NCI-H526 treated with DMSO at 0.1 percent for 48 hours (cell line): ENCODE results near the gene CDK5RAP2.
A peak's percentile ranks its signal among the peaks of the same experiment; 100 is the strongest.
"Not testable (repeated sequence)": the region's sequence is repeated elsewhere in the genome, so short reads cannot be mapped to it uniquely, and the experiment has no call there.

Experiments used
- DNase-seq: peaks from one replicate; lab custom pipeline; 2025; lab: John Stamatoyannopoulos, UW

CDK5RAP2 gene

DNA sequence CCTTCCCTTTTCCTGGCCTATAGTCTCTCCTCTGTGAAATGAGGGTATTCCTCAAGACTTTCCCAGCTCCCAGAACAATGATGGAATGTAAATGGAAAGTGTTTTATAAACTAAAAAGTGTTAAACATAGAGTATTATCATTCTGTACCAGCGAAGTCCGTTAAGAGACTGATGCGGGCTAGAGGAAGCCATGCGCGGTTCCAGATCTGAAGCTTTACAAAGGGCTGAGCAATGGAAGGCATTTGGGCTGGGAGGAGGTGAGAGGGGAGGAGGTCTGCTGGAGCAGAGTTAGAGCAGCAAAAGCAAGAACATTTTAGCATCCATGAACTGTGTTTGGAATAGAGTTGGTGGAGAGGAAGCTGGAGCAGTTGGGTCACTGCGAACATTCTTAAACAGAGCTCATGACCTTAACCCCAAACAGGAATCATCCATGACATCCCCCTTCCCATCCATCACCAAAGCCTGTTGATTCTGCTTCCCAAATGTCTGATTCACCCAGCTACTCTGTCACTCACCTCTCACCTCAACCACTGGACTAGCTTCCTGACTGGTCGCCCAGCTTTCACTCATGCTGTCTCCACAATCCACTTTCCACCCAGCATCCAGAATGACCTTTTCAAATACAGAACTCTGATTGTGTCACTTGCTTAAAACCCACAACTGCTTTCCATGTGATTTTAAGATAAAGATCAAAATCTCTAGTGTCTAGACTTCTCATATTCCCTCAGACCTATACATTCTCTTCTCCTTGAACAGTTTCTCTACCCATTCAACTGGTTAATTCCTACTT is 37.1 kb downstream of the CDK5RAP2 start:
- no peak for DNase-seq

DNA sequence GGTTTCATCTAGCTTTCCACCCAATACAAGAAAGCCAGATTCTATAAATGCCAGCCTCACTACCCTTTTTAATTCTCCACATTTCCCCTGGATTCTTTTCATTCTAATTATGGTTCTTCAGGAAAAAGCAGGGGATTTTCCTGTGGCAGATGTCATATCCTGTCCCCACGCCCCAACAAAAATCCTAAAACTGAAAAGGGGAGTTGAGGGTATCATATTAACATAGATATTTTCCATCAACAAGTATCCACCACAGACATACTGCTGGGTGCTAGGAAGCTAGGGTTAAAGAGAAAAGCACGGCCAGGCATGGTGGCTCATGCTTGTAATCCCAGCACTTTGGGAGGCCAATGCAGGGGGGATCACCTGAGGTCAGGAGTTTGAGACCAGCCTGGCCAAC is 38.0 kb downstream of the CDK5RAP2 start:
- no peak for DNase-seq

DNA sequence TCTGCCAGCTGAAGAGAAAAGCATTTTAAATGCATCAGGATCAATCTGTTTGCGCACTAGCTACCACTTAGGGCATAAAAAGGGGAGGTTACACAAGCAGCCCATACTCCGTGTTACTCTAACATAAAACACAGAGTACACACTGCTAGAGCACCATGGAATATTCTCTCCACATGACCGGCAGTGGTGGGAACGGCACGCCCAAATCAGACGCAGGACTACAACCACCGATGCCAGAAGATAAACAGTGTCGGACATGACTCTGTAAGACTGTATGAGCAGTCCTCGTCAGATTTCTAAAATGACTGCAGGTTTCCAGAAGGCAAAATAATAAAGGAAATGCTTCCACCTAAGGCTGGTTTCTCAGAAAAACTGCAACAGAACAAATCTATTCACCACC is 40.0 kb downstream of the CDK5RAP2 start:
- DNase-seq, result no peak

DNA sequence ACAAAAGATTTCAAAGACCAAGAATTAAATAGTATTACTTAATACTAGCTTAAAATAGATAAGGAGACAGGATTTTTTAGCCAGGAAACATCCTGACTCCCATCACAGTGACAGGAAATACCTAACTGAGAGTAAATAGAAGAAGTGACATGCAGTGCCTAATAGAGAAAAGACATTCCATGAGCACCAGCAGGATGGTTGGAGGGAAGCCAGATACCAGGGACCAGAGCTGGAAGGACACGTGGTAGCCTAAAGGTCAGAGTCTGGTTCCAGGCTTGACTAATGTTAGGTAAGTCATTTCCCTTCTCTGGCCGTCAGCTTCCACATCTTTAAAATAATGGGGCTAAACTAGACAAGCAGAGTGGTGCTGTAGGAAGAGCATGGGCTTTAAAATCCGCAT is 41.6 kb downstream of the CDK5RAP2 start:
- DNase-seq, result no peak

DNA sequence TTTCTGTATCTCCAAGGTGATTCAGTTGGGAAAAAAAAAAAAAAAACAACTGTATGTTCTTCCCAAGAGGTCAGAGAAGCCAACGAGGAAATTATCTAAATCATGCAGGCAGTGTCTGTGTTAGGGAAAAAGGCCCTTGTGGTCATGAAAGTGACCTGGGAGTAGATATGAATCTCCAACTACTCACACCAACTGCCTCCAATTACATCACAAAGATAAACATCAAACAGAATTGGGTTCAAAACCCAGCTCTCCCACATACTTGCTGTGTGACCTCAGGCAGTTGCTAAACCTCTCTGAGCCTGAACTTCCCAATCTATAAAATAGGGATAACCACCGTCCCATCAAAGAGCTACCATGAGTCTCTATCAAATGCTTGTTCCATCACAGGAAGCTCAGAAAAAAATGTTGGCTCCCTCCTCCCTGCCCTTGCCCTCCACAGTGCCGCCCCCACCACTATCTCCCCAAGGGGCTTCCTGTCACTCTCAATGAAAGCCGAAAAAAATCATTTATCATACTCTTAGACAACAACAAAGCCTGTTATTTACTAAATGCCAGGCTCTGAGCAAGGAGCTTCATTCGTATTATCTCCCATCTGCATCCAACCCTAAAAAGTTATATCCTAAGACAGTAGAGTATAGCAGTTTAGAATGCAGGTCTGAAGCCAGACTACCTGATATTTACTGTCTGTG is 42.9 kb downstream of the CDK5RAP2 start:
- DNase-seq, result no peak

DNA sequence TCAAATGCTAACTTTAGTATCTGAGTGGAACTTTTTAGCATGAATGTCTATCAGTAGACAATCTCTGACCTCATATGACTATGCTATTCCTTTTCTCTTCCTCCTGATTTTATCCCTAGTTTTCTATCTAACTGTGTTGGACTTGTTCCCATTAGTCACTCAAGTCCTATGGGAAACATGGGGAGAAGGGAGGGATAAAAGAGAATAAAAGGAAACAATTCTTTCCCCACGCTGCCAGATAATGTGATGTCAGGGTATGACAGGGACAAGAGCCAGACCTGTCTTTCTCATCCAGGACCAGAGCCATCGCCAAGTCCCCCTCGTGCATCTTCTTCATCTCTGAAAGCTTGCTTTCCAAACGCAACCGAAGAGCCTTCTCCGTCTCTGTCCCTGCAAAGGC is 43.9 kb downstream of the CDK5RAP2 start:
- no peak for DNase-seq

DNA sequence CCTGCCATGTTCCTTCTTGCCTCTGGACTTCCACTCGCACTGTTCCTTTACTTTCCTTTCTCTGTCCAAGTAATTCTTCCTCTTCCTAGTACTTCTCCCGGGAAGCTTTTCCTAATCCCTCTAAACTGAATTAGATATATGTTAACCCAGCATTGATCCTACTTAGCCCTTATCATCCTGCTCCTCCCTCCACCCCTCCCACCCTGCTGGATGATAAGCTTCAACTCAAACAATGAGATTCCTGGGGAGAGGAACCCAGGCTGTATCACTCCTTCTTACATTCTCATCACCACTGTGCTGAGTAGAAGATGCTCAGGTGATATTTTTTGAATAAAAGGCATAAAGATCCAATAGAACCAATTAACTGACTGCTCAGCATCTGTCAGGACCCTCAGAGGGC is 45.7 kb downstream of the CDK5RAP2 start:
- no peak for DNase-seq

DNA sequence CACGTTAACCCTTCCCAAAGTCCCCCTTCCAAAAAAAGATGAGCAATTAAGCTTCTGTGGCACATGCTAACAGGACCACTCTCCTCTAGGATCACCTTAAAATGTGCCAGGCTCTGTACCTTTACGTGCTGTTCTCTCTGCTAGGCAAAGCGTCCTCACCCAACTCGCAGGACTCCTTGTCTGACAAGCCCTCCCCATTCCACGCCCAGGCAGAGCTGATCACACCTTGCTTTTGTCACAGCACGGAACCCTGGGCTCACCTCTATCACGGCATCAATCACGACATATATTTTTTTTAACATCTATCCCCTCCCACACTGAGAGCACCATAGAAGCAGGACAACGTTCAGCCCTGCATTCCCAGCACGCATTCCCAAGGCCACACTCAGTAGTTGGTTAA is 47.1 kb downstream of the CDK5RAP2 start:
- DNase-seq, result no peak

DNA sequence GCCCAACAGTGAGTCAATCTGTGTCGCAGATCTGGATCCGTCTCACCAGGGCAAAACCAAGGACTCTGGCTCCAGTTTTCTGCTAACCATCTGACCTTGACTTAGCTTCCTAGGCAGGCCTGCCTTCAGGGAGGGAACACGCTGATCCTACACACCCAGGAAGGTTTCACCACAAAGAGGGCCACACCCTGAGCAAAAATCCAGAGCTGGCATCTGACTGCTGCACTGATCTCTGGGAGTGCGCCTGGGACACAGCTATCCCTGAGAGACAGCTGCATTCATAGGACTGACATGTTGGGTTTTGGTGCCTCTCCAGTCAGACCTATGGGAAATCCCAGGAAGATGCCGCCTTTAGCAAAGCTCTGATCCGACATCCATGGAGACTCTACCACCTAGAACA is 47.5 kb downstream of the CDK5RAP2 start:
- DNase-seq, result no peak

DNA sequence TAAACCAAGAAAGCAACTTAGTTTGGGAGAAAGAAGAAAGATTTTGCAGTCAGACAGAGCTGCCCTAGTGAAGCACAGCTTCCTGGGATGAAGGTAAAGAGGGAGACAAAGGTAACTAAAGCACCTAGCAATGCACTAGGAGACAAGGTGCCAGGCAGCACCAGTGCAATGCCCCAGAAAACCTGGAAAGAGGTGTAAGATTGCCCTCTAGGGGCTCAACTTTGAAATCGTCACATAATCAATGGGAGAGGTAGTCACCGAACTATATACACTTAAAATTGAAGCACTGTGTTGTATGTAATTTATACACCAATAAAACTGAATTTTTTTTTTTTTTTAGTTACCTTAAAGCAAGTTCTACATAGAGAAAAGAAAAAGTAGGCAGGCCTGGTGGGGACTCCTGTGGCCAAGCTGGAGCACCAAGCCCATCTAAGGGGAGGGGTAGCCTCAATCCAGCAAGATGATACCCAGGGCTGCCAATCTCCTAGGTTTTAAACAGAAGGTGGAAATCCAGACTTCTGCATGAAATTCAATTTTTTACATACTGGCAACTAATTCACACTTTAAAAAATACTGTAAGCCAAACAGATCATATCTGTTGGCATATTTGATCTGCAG is 48.2 kb downstream of the CDK5RAP2 start:
- DNase-seq, result peak; percentile 2

DNA sequence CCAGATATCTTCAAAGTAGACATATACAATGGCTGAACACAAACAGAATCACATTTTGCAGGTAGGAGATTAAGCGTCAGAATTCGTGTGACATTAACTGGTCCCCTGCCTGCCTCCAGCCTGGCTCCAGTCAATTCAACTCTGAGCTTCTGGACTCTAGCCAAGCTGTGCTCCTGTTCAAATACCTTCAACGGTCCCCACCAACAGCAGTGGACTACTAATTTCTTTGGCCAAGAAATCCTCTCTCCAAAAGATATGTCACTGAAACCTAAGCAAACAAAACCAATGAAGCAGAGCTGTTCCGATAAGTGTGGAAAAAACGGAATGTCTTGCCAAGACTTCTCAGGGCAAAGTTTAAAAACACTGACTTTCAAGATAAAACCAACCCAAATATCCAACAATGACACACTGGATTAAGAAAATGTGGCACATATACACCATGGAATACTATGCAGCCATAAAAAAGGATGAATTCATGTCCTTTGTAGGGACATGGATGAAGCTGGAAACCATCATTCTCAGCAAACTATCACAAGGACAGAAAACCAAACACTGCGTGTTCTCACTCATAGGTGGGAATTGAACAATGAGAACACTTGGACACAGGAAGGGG is 49.6 kb downstream of the CDK5RAP2 start:
- DNase-seq, result not testable (repeated sequence)

DNA sequence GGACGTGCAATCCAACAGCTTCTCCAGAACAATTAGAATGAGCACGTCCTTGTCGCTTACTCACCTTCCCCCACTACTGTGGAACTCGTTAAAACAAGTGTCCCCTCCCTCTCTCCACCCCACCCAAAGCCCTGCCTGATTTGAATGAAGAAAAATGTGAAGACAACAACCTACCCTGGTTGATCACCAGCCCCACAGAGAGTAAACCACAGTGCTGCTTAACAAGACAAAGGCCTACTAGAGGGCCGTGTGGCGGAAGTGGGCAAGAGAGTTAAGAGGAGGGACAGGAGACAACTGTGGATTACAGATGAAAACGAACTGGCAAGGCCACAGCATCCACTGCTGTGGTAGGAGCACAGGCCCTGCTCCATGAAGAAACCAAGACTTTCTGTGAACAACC is 51.1 kb downstream of the CDK5RAP2 start:
- DNase-seq, result no peak

DNA sequence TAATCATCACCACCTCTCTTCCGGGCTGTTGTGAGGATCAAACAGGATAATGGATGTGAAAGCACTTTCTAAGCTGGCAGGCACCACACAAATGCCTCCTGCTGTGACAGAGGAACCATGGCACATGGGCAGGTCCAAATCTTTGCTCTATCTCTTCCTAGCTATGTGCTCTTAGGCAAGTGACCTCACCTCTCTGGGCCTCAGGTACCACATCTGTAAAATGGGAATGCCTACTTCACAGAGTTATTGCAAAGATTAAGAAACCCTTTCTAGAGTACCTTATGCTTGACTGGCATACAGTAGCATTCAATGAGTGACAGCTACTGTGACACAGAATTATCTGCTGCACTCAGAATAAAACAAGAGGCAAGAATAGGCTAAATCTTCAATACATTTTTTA is 51.6 kb downstream of the CDK5RAP2 start:
- DNase-seq, result no peak

DNA sequence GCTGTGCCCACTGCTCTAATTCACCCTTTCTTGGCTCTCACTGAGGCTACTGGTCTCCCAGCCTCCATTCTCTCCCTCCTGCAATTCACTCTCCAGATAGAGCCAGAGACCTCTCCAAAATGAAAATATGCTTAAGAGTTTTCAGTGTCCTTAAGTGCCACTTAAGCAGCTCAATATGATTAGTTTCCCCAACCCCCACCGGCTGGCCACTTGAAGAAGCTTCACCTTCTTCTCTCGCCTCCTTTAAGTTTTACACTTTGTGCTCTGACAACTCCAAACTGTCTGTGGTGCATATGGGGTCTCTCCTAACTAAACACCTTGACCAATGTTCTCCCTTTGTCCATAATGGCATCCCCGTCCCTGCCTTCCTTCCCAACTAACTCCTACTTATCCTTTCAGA is 53.4 kb downstream of the CDK5RAP2 start:
- no peak for DNase-seq

DNA sequence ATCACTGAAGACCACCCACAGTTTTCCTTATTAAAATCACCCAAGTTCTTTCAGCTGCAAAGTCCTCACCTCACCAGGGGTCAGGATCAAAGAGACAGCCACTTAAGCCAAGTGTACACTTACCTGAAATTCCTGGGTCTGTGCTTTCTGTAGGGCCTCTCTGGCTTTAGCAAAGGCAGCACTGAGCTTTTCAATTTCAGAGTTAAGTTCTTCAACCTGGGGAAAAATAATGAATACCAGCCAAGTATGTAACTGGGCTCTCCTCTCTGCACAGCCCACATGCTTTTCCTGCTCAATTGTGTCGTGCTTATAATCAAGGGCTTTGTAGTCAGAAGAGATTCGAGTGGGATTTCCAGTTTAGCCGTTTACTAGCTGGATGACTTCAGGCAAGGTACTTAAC is 55.1 kb downstream of the CDK5RAP2 start:
- no peak for DNase-seq

DNA sequence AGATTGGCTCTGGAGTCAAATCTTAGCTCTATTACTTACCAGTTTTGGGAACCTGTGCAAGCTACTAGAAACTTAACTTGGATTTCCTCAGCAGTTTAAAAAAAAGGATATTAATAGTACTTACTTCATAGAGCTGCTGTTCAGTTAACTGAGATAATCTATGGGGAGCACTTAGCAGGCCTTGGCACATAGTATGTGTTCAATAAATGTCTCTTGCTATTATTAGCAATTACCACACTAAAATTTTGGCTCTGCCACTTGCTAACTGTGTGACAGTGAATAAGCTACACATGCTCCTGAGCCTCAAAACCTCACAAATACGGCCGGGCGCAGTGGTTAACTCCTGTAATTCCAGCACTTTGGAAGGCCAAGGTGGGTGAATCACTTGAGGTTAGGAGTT is 55.9 kb downstream of the CDK5RAP2 start:
- no peak for DNase-seq

DNA sequence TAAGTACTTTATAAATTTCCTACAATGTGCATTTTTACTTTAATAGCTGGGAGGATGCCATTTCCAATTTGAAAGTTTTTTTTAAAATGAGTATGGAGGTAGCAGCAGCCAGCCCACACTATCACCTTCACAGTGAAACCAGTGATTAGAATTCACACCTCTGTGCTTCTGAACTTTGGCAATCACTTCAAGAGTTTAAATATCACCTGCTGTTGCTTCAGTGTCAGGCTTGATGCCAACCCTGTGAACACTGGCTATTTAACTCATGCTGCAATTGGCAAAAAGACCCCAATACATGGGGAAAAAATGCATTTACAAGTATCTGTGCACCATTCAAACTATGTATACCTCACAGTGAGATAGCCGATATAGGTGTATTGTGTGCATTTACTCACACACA is 57.4 kb downstream of the CDK5RAP2 start:
- no peak for DNase-seq

DNA sequence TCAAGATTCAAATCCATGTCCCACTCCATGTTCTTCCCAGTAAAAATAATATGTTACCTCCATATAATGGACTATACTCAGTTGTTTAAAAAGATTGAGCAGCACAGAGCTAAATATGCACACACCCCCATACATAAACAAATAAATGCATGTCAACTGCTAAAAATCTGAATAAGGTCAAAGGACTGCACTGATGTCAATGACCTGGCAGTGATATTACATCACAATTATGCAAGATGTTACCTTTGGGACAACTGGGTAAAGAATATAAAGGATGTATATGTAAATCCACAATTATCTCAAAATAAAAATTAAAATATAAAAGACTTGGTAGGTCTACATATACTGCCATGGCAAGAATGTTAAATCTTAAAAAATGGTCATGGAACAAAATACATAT is 57.9 kb downstream of the CDK5RAP2 start:
- no peak for DNase-seq

DNA sequence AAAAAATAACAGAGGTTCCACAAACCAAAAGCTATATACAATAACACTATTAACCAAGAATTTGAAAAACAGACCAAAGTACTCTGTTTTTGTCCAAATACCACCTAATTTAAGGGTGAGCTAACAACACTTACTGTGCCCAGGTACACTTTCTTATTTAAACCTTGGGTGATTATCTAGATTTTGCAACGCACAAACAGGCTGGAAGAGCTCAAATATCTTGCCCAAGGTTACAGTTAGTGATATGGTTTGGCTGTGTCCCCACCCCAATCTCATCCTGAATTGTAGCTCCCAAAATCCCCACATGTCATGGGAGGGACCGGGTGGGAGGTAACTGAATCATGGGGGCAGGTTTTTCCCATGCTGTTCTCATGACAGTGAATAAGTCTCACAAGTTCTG is 58.9 kb downstream of the CDK5RAP2 start:
- DNase-seq, result no peak

DNA sequence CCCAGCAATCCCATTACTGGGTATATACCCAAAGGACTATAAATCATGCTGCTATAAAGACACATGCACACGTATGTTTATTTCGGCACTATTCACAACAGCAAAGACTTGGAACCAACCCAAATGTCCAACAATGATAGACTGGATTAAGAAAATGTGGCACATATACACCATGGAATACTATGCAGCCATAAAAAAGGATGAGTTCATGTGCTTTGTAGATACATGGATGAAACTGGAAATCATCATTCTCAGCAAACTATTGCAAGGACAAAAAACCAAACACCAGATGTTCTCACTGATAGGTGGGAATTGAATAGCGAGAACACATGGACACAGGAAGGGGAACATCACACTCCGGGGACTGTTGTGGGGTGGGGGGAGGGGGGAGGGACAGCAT is 64.0 kb downstream of the CDK5RAP2 start:
- not testable (repeated sequence) for DNase-seq

DNA sequence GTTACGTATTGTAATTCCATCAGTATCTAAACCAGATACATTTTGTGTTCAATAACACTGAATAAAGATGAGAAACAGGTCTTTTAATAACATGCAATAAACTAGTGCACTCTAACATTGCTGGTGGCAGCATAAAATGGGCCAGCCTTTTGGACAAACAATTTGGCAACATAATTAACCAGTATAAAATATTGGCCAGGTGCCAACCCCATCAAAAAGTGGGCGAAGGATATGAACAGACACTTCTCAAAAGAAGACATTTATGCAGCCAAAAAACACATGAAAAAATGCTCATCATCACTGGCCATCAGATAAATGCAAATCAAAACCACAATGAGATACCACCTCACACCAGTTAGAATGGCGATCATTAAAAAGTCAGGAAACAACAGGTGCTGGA is 64.5 kb downstream of the CDK5RAP2 start:
- DNase-seq, result not testable (repeated sequence)

DNA sequence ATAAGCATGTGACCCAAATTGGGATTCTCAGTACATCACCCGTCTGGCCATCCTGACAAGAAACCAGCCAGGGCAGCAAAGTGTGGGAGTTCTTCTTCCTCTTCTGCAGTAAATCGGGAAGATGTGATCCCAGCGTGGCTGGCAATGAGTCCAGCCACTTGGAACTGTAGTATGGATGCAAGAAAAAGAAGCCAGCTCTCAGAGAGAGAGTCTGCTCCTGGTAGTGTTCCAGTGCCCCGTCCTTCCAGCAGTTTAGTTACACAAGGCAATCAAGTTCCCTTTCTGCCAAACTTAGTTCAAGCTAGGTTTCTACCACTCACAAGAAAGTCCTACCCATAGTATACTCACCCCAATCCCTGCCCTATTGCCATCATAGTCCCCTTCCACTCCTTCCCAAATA is 65.6 kb downstream of the CDK5RAP2 start:
- no peak for DNase-seq

DNA sequence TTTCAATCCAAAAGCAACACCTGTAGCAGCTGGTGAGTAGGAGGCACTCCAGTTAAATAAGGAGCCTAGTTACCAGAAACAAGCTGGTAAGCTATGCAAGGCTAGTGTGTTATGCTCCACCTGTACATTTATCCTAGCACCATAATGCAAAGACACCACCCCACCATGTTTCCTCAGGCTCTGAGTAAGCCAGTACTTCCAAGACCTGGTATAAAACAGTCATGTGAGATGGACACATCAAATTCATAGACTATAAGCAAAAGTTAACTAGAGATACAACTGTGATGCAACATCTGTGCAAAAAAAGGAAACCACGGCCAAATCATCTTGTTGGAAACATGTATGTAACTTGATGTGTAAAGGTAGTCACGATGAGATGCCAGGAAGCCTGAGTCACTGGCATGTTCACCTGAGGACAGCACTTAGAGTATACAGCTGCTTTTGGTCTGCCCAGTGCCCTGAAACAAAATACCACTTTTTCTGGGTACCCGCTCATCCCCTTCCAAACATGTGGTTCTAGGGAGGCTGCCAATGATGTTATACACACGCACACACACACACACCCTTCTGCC is 66.1 kb downstream of the CDK5RAP2 start:
- no peak for DNase-seq
